IMR-90 (cell line): Measurements from ENCODE around the gene CDHR3. TPM values are rescaled to one million over a fixed set of nuclear protein-coding genes. Genes with fewer than 3 reads are reported as not detected.

ENCODE experiments used
- ATAC-seq: fragments of 200-7000 bp; cut with Tn5 transposase; 2 replicates; pipeline ENCODE4 v1.9.1; 2020; ENCODE audit warnings: low read depth, mild to moderate bottlenecking, moderate library complexity
- BruUV-seq: library from RNA; stranded (reverse); fragments of 400-500 nt; replicated peaks from 2 replicates; lab custom pipeline; 2021; lab: Mats Ljungman, UMichigan
- CTCF ChIA-PET: fragments of 300-600 bp; formaldehyde crosslinking; extraction: SDS; loops from one replicate; lab custom pipeline; 2021; ENCODE audit warnings: antibody characterized with exemption; lab: Yijun Ruan, JAX
- POLR2A ChIA-PET: fragments of 300-600 bp; sonication (Branson Sonifier 250); formaldehyde crosslinking; loops from one replicate; lab custom pipeline; 2022; ENCODE audit warnings: antibody characterized with exemption; ENCODE audit not compliant: unreplicated experiment; lab: Charles Lee
- DNase-seq: peaks from one replicate; pipeline ENCODE4 v3.0.0; 2013
- H2AFZ ChIP-seq: replicated peaks from 2 replicates; pipeline ENCODE3; 2013; ENCODE audit warnings: low read length, mild to moderate bottlenecking; ENCODE audit not compliant: poor library complexity
- H2AK5ac ChIP-seq: 2 replicates; pipeline ENCODE4 v1.6.1; 2013; ENCODE audit warnings: low read depth, low read length, inconsistent platforms
- H2AK9ac ChIP-seq: replicated peaks from 2 replicates; pipeline ENCODE3; 2013; ENCODE audit warnings: mild to moderate bottlenecking, low read depth, low read length, moderate library complexity; ENCODE audit not compliant: poor library complexity
- H2BK120ac ChIP-seq: 2 replicates; pipeline ENCODE4 v1.6.1; 2013; ENCODE audit warnings: low read depth, low read length, inconsistent platforms
- H2BK15ac ChIP-seq: 3 replicates; pipeline ENCODE4 v1.6.1; 2013; ENCODE audit warnings: low read depth, low read length, inconsistent platforms
- H2BK20ac ChIP-seq: 2 replicates; pipeline ENCODE4 v1.6.1; 2013; ENCODE audit warnings: low read depth, mild to moderate bottlenecking, inconsistent platforms, low read length, moderate library complexity
- H2BK5ac ChIP-seq: 2 replicates; pipeline ENCODE4 v1.6.1; 2013; ENCODE audit warnings: mild to moderate bottlenecking, low read depth, low read length, inconsistent platforms; ENCODE audit not compliant: poor library complexity, severe bottlenecking
- H3K14ac ChIP-seq: replicated peaks from 2 replicates; pipeline ENCODE4 v1.6.1; 2013; ENCODE audit warnings: low read depth, low read length, inconsistent platforms
- H3K18ac ChIP-seq: 2 replicates; pipeline ENCODE4 v1.6.1; 2013; ENCODE audit warnings: low read depth, low read length, control low read depth
- H3K23ac ChIP-seq: 2 replicates; pipeline ENCODE4 v1.6.1; 2013; ENCODE audit warnings: low read depth, low read length, inconsistent platforms
- H3K27ac ChIP-seq: 2 replicates; pipeline ENCODE4 v1.5.1; 2013; ENCODE audit warnings: mild to moderate bottlenecking, control low read depth, low read length; ENCODE audit not compliant: insufficient read depth
- H3K27me3 ChIP-seq: 2 replicates; pipeline ENCODE4 v1.6.1; 2013; ENCODE audit warnings: low read length; ENCODE audit not compliant: control insufficient read depth, insufficient read depth
- H3K36me3 ChIP-seq: 2 replicates; pipeline ENCODE4 v1.6.1; 2013; ENCODE audit warnings: low read length, mixed read lengths; ENCODE audit not compliant: control insufficient read depth, insufficient read depth
- H3K4ac ChIP-seq: 2 replicates; pipeline ENCODE4 v1.6.1; 2013; ENCODE audit warnings: low read depth, low read length, inconsistent platforms
- H3K4me1 ChIP-seq: 2 replicates; pipeline ENCODE4 v1.6.1; 2013; ENCODE audit warnings: low read length, mixed read lengths; ENCODE audit not compliant: control insufficient read depth, insufficient read depth
- H3K4me2 ChIP-seq: 2 replicates; pipeline ENCODE4 v1.6.1; 2013; ENCODE audit warnings: low read depth, mild to moderate bottlenecking, control low read depth, low read length, moderate library complexity
- H3K4me3 ChIP-seq: 2 replicates; pipeline ENCODE4 v1.5.1; 2013; ENCODE audit warnings: low read depth, mild to moderate bottlenecking, control low read depth, low read length, moderate library complexity; ENCODE audit not compliant: insufficient read depth
- H3K56ac ChIP-seq: 2 replicates; pipeline ENCODE4 v1.6.1; 2013; ENCODE audit warnings: low read length, inconsistent platforms; ENCODE audit not compliant: insufficient read depth; ENCODE audit errors: extremely low read depth
- H3K79me1 ChIP-seq, 2 experiments: 2 replicates each; pipeline ENCODE4 v1.6.1; 2013; ENCODE audit warnings: low read length in 2 of 2, inconsistent platforms in 1 of 2, low read depth in 1 of 2
- H3K9ac ChIP-seq: 2 replicates; pipeline ENCODE4 v1.6.1; 2013; ENCODE audit warnings: low read depth, low read length, control low read depth
- H3K9me1 ChIP-seq: 2 replicates; pipeline ENCODE4 v1.6.1; 2013; ENCODE audit warnings: low read length, inconsistent platforms; ENCODE audit not compliant: insufficient read depth
- H3K9me3 ChIP-seq: 2 replicates; pipeline ENCODE4 v1.6.1; 2013; ENCODE audit warnings: low read length; ENCODE audit not compliant: control insufficient read depth, insufficient read depth
- H4K20me1 ChIP-seq: 2 replicates; pipeline ENCODE4 v1.6.1; 2013; ENCODE audit warnings: low read length, inconsistent platforms; ENCODE audit not compliant: insufficient read depth
- H4K5ac ChIP-seq: 2 replicates; pipeline ENCODE4 v1.6.1; 2013; ENCODE audit warnings: mild to moderate bottlenecking, low read depth, low read length, control low read depth
- H4K8ac ChIP-seq, 2 experiments: 2 replicates each; pipeline ENCODE4 v1.6.1; 2013; ENCODE audit warnings: low read depth in 2 of 2, low read length in 2 of 2, control low read depth in 1 of 2, inconsistent platforms in 1 of 2
- H4K91ac ChIP-seq: 2 replicates; pipeline ENCODE4 v1.6.1; 2013; ENCODE audit warnings: low read depth, low read length, inconsistent platforms; ENCODE audit not compliant: insufficient read depth
- BHLHE40 ChIP-seq: fragments of 150-350 bp; IDR thresholded peaks from 2 replicates; pipeline ENCODE4 v1.6.1; 2016; ENCODE audit warnings: mild to moderate bottlenecking, low read depth, low read length
- CEBPB ChIP-seq: IDR thresholded peaks from 2 replicates; pipeline ENCODE4 v1.6.1; 2012; ENCODE audit warnings: low read depth, low read length, improper control_type of control experiment
- CHD1 ChIP-seq: IDR thresholded peaks from 2 replicates; pipeline ENCODE4 v1.6.1; 2012; ENCODE audit warnings: low read depth, low read length, improper control_type of control experiment
- ELK1 ChIP-seq: fragments of 150-350 bp; IDR thresholded peaks from 2 replicates; pipeline ENCODE4 v1.6.1; 2016; ENCODE audit warnings: low read depth, mild to moderate bottlenecking, low read length, moderate library complexity, borderline replicate concordance
- FOS ChIP-seq: fragments of 150-350 bp; IDR thresholded peaks from 2 replicates; pipeline ENCODE4 v1.6.1; 2016; ENCODE audit warnings: low read depth, low read length
- MAFK ChIP-seq: IDR thresholded peaks from 2 replicates; pipeline ENCODE4 v1.6.1; 2012; ENCODE audit warnings: low read depth, low read length, improper control_type of control experiment
- MAZ ChIP-seq: IDR thresholded peaks from 2 replicates; pipeline ENCODE4 v1.6.1; 2012; ENCODE audit warnings: low read depth, mild to moderate bottlenecking, low read length, improper control_type of control experiment, moderate library complexity, borderline replicate concordance
- MXI1 ChIP-seq: IDR thresholded peaks from 2 replicates; pipeline ENCODE4 v1.6.1; 2012; ENCODE audit warnings: low read depth, mild to moderate bottlenecking, low read length, moderate library complexity, borderline replicate concordance
- NFE2L2 ChIP-seq: fragments of 150-350 bp; IDR thresholded peaks from 2 replicates; pipeline ENCODE4 v1.6.1; 2016; ENCODE audit warnings: low read depth, mild to moderate bottlenecking, low read length
- POLR2A ChIP-seq: IDR thresholded peaks from 2 replicates; pipeline ENCODE4 v1.6.1; 2012; ENCODE audit warnings: mild to moderate bottlenecking, low read depth, low read length
- RAD21 ChIP-seq: IDR thresholded peaks from 2 replicates; pipeline ENCODE4 v1.6.1; 2012; ENCODE audit warnings: low read length, improper control_type of control experiment
- RCOR1 ChIP-seq: IDR thresholded peaks from 2 replicates; pipeline ENCODE4 v1.6.1; 2012; ENCODE audit warnings: mild to moderate bottlenecking, low read length, improper control_type of control experiment; ENCODE audit not compliant: insufficient replicate concordance
- RFX5 ChIP-seq: IDR thresholded peaks from 2 replicates; pipeline ENCODE4 v1.8.0; 2012; ENCODE audit warnings: low read depth, mild to moderate bottlenecking, low read length, moderate library complexity
- SMC3 ChIP-seq: fragments of 150-350 bp; IDR thresholded peaks from 2 replicates; pipeline ENCODE4 v1.6.1; 2016; ENCODE audit warnings: low read depth, mild to moderate bottlenecking, antibody characterized with exemption, low read length, moderate library complexity
- USF2 ChIP-seq: fragments of 150-350 bp; IDR thresholded peaks from 2 replicates; pipeline ENCODE4 v1.6.1; 2017; ENCODE audit warnings: mild to moderate bottlenecking, antibody characterized with exemption, low read length, low read depth
- dilution Hi-C: fragments of 300-500 bp; cut with HindIII; formaldehyde crosslinking; loops from one replicate; pipeline ENCODE4 v1.14.3; 2018; ENCODE audit warnings: low sequenced_read_pairs; ENCODE audit not compliant: unreplicated experiment
- in situ Hi-C: fragments of 300-500 bp; cut with MboI; formaldehyde crosslinking; loops from 3 replicates; pipeline ENCODE4 v1.14.3; 2019; ENCODE audit warnings: low sequenced_read_pairs, inconsistent platforms, mixed read lengths
- intact Hi-C: fragments of 100-400 bp; cut with micrococcal nuclease; formaldehyde crosslinking; loops from 2 replicates; pipeline ENCODE4 v1.10.0; 2022
- polyA plus RNA-seq, 3 experiments: library from polyadenylated mRNA; depleted of rRNA; stranded (reverse); fragments of >200 nt; gene quantifications; 2 replicates each; pipeline ENCODE4 v1.2.3, GENCODE V29; 2012; ENCODE audit warnings: low replicate concordance in 1 of 3
- total RNA-seq: library from RNA; depleted of rRNA; stranded (reverse); fragments of >200 nt; gene quantifications from 2 replicates; pipeline ENCODE4 v1.2.3, GENCODE V29; 2012
- TF ChIP-seq, protein P1 (sequence below): conservative IDR thresholded peaks from 2 replicates; pipeline ENCODE4 v1.5.1; 2012; ENCODE audit warnings: mild to moderate bottlenecking, low read depth, low read length, improper control_type of control experiment

The CDHR3 gene
- total and polyA plus RNA-seq, 2 of the 4 experiments (the other 2 are of a cell fraction): 0.96 to 1.6 TPM

- no peak overlapping the region for H3K14ac ChIP-seq
- intact Hi-C loops: no loop called here
- no TSS peak for BruUV-seq
- ChIA-PET CTCF (interaction anchor here (1.2 kb wide), 1 partner anchor 10 kb away, joined by 3 read pairs; no protein-coding TSS in a partner anchor), POLR2A (no interaction called here)
- no peak overlapping the region for H3K27ac ChIP-seq
- H2AFZ ChIP-seq: no peak overlapping the region
- no peaks in the 10 kb centered on the region for H3K36me3 ChIP-seq
- no peak for DNase-seq
- peaks cover 53% of the 10 kb centered on the region for H3K27me3 ChIP-seq
- no peak overlapping the region for H2BK120ac ChIP-seq
- H3K4ac ChIP-seq: no peak overlapping the region
- no peak overlapping the region for H3K18ac ChIP-seq
- peaks cover 2% of the 10 kb centered on the region; the same call in 1 of the 2 replicates for H3K4me1 ChIP-seq
- no peak overlapping the region for H4K91ac ChIP-seq
- no peaks in the 10 kb centered on the region for H3K79me1 ChIP-seq
- H3K9ac ChIP-seq: no peak overlapping the region
- H3K56ac ChIP-seq: no peak overlapping the region
- no peak overlapping the region for H3K23ac ChIP-seq
- no peak overlapping the region for H2BK5ac ChIP-seq
- H3K4me2 ChIP-seq: no peak overlapping the region
- no peak overlapping the region for H2BK15ac ChIP-seq
- H4K20me1 ChIP-seq: no peaks in the 10 kb centered on the region
- no peak overlapping the region for H4K8ac ChIP-seq
- TF ChIP-seq MXI1 (no peak), BHLHE40 (no peak), MAZ (no peak), FOS (no peak), CHD1 (no peak), RAD21 (no peak), MAFK (no peak), NFE2L2 (no peak), SMC3 (no peak), RFX5 (no peak), RCOR1 (no peak), CEBPB (no peak), USF2 (no peak), POLR2A (no peak), ELK1 (no peak)
- TF ChIP-seq, protein P1, sequence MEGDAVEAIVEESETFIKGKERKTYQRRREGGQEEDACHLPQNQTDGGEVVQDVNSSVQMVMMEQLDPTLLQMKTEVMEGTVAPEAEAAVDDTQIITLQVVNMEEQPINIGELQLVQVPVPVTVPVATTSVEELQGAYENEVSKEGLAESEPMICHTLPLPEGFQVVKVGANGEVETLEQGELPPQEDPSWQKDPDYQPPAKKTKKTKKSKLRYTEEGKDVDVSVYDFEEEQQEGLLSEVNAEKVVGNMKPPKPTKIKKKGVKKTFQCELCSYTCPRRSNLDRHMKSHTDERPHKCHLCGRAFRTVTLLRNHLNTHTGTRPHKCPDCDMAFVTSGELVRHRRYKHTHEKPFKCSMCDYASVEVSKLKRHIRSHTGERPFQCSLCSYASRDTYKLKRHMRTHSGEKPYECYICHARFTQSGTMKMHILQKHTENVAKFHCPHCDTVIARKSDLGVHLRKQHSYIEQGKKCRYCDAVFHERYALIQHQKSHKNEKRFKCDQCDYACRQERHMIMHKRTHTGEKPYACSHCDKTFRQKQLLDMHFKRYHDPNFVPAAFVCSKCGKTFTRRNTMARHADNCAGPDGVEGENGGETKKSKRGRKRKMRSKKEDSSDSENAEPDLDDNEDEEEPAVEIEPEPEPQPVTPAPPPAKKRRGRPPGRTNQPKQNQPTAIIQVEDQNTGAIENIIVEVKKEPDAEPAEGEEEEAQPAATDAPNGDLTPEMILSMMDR: no peak
- in situ Hi-C loops: no loop called here
- no peak overlapping the region for H2AK9ac ChIP-seq
- no peak overlapping the region for H2AK5ac ChIP-seq
- H4K5ac ChIP-seq: no peak overlapping the region
- no peak for ATAC-seq
- H3K4me3 ChIP-seq: no peak overlapping the region
- no peaks in the 10 kb centered on the region for H3K9me1 ChIP-seq
- no peak overlapping the region for H2BK20ac ChIP-seq
- dilution Hi-C loops: no loop called here
- H3K9me3 ChIP-seq: no peaks in the 10 kb centered on the region
Observed at GRCh38 chr7:105989686-105990085, 26.6 kb downstream of the CDHR3 start.
